HG02571 (cell line): ENCODE results near the gene C2orf42.
"Not testable (repeated sequence)": the region's sequence is repeated elsewhere in the genome, so short reads cannot be mapped to it uniquely, and the experiment has no call there.

Source experiments
- ATAC-seq: cut with Tn5 transposase; IDR thresholded peaks from one replicate; pipeline ENCODE4 v1.9.1; 2021; ENCODE audit warnings: mild to moderate bottlenecking, moderate library complexity; ENCODE audit not compliant: unreplicated experiment

The C2orf42 gene

GRCh38 chr2:70190418-70191243 is at the start of gene C2orf42:
TSS of gene C2orf42 (minus strand) at chr2:70191019. CDS start at chr2:70181985, 9,034 bp downstream.
- ATAC-seq = peak; percentile 85

- ATAC-seq = no peak
These were observed 49.8 kb upstream of the C2orf42 start for GRCh38 chr2:70240599-70240998.

GRCh38 chr2:70233926-70234325 is 43.1 kb upstream of the C2orf42 start:
- no peak for ATAC-seq

GRCh38 chr2:70226781-70227180 is 36.0 kb upstream of the C2orf42 start:
- no peak for ATAC-seq

GRCh38 chr2:70223305-70223704 is 32.5 kb upstream of the C2orf42 start:
- ATAC-seq = not testable (repeated sequence)

GRCh38 chr2:70214953-70215549 is 24.2 kb upstream of the C2orf42 start:
- ATAC-seq = no peak

- ATAC-seq = no peak
These were observed 23.5 kb upstream of the C2orf42 start for GRCh38 chr2:70214365-70214764.

- no peak for ATAC-seq
These were observed 21.6 kb upstream of the C2orf42 start for GRCh38 chr2:70212298-70212932.

- no peak for ATAC-seq
These were observed 20.8 kb upstream of the C2orf42 start for GRCh38 chr2:70211595-70211994.

- no peak for ATAC-seq
These were observed 13.6 kb upstream of the C2orf42 start for GRCh38 chr2:70204452-70204851.

- no peak for ATAC-seq
These were observed 12.3 kb upstream of the C2orf42 start for GRCh38 chr2:70203086-70203485.

GRCh38 chr2:70202236-70202806 is 11.5 kb upstream of the C2orf42 start:
- ATAC-seq = no peak

GRCh38 chr2:70201831-70202230 is 11.0 kb upstream of the C2orf42 start:
- no peak for ATAC-seq

GRCh38 chr2:70201225-70201768 is 10.5 kb upstream of the C2orf42 start:
- no peak for ATAC-seq

- ATAC-seq = no peak
These were observed 8.6 kb upstream of the C2orf42 start for GRCh38 chr2:70199320-70199864.

- no peak for ATAC-seq
These were observed 1.7 kb upstream of the C2orf42 start for GRCh38 chr2:70192516-70192915.

- no peak for ATAC-seq
These were observed 471 bp upstream of the C2orf42 start for GRCh38 chr2:70191244-70191735.

- ATAC-seq = no peak
These were observed 2.4 kb downstream of the C2orf42 start for GRCh38 chr2:70188460-70188859.

- not testable (repeated sequence) for ATAC-seq
These were observed 3.6 kb downstream of the C2orf42 start for GRCh38 chr2:70187170-70187569.

- no peak for ATAC-seq
These were observed 8.1 kb downstream of the C2orf42 start for GRCh38 chr2:70182689-70183088.
